ENCODE measurements around the gene GSTT4. TPM values are rescaled to one million over a fixed set of nuclear protein-coding genes. Genes with fewer than 3 reads are reported as not detected.
A peak's percentile ranks its signal among the peaks of the same experiment; 100 is the strongest.
"Not testable (repeated sequence)": the region's sequence is repeated elsewhere in the genome, so short reads cannot be mapped to it uniquely, and the experiment has no call there.

GSTT4 gene
- total RNA-seq, 1 donor = not detected

DNA sequence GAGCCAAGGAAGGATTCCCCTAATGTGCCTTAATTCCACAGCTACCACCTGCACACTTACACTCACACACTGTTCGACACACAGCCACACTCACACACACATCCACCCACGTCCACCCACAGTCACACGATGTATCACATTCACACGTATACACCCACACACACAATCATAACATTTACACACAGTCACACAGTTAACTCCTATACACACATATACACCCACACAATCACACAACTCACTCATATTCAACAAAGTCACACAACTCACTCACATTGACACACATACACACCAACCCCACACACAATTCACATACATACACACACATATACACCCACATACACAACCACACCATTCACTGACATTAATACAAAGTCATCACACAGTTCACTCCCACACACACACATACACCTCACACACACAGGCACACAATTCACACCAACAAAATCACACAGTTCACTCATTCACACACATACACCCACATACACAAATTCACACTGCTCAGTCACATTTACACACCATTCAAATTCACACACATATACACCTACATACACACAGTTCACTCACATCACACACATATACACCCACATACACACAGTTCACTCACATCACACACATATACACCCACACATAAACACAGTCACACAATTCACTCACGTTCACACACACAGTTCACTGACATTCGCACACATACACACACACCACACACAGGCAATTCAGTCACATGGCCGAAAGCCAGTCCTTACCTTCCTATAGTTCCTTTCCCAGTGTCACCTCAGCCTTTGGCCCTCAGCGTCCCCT is 50.9 kb downstream of the GSTT4 start:
- not testable (repeated sequence) for H3K27ac ChIP-seq (ENCODE audit: low read depth, low read length); H3K36me3 ChIP-seq (ENCODE audit: insufficient read depth, low read length); H3K4me3 ChIP-seq (ENCODE audit: insufficient read depth, low read length); H3K4me2 ChIP-seq (ENCODE audit: insufficient read depth, low read length); H2AFZ ChIP-seq (ENCODE audit: low read length); H3K79me2 ChIP-seq (ENCODE audit: insufficient read depth, low read length); H4K20me1 ChIP-seq (ENCODE audit: insufficient read depth, low read length); H3K4me1 ChIP-seq (ENCODE audit: insufficient read depth, low read length); DNase-seq (ENCODE audit: insufficient read length, low spot score, missing footprints); H3K9me3 ChIP-seq (ENCODE audit: low read depth, low read length); H3K27me3 ChIP-seq (ENCODE audit: insufficient read depth, low read length)

DNA sequence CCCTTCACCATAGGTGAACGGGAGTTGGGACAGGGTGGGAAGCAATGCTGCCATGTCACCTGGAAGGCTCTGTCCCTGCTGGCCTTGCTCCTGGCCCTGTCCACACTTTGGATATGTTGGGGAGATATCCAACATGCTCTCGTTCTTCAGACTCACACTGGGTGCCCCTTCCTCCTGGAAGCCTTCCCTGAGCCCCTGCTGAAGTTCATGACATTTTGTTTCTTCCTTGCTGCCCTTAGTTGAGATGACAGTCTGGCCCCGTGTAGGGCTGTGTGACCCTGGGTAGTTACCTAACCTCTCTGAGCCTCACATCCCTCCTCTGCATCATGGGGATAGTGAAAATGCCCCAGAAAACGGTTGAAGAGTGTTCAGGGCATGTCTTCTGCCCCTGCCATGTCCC is 51.8 kb downstream of the GSTT4 start:
- H3K4me1 ChIP-seq (ENCODE audit: insufficient read depth, low read length); H3K4me2 ChIP-seq (ENCODE audit: insufficient read depth, low read length); H3K27ac ChIP-seq (ENCODE audit: low read depth, low read length); H3K27me3 ChIP-seq (ENCODE audit: insufficient read depth, low read length); H2AFZ ChIP-seq (ENCODE audit: low read length); H3K79me2 ChIP-seq (ENCODE audit: insufficient read depth, low read length); H3K4me3 ChIP-seq (ENCODE audit: insufficient read depth, low read length); H4K20me1 ChIP-seq (ENCODE audit: insufficient read depth, low read length); H3K9me3 ChIP-seq (ENCODE audit: low read depth, low read length); DNase-seq (ENCODE audit: insufficient read length, low spot score, missing footprints); H3K36me3 ChIP-seq (ENCODE audit: insufficient read depth, low read length): not testable (repeated sequence)

DNA sequence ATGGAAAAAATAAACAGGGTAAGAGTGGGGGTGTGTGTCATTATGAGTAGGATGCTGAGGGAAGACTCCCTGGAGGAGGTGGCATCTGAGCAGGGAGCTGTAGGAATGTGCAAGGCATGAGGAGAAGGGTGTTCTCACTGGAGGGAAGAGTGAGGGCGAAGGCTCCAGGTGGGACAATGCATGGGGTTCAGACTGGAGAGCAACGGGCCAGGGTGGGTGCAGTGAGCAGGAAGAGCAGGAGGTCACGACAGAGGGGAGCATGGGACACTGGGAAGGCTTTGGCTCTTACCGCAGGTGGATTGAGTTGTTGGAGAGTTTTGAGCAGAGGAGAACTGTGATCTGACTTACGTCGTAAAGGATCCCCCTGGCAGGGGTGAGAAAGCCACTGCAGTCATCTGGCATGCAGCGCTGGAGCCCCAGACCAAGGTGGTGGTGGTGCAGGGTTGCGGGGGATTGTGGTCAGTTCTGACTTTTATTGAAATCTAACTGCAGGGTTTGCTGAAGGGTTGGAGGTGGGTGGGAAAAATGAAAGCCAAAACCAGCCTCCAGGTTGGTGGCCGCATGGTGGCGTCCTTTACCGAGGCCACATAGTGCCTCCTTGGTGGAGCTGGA is 52.4 kb downstream of the GSTT4 start:
- not testable (repeated sequence) for H3K27ac ChIP-seq (ENCODE audit: low read depth, low read length); H3K4me3 ChIP-seq (ENCODE audit: insufficient read depth, low read length); H3K9me3 ChIP-seq (ENCODE audit: low read depth, low read length); H3K36me3 ChIP-seq (ENCODE audit: insufficient read depth, low read length); H3K4me2 ChIP-seq (ENCODE audit: insufficient read depth, low read length); H4K20me1 ChIP-seq (ENCODE audit: insufficient read depth, low read length); H3K27me3 ChIP-seq (ENCODE audit: insufficient read depth, low read length); H3K79me2 ChIP-seq (ENCODE audit: insufficient read depth, low read length); H3K4me1 ChIP-seq (ENCODE audit: insufficient read depth, low read length); DNase-seq (ENCODE audit: insufficient read length, low spot score, missing footprints); H2AFZ ChIP-seq (ENCODE audit: low read length)

DNA sequence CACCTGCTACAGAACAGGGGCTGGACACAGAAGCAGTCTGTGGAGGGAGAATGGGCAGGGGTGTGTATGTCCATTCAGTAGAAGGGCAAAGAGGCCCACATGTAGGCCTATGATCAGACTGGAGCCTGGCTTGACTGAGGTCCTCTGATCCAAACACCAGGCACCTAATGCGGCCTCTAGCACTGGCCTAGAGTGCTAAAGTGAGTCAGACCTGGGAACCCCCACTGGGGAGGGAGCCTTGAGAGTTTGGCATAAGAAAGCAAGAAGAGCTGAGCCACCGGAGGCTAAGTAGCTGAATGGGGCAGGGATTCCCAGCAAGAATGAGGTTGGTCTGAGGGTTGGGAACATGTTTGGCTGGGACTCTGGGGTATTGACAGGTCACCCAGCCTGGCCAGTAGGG is 53.9 kb downstream of the GSTT4 start:
- not testable (repeated sequence) for H3K4me3 ChIP-seq (ENCODE audit: insufficient read depth, low read length); H2AFZ ChIP-seq (ENCODE audit: low read length)
- peak; percentile 75 for DNase-seq (ENCODE audit: insufficient read length, low spot score, missing footprints)

GRCh38 chr22:23949764-23950163 is 55.5 kb downstream of the GSTT4 start:
- not testable (repeated sequence) for H3K4me3 ChIP-seq (ENCODE audit: insufficient read depth, low read length); H3K9me3 ChIP-seq (ENCODE audit: low read depth, low read length); H3K27ac ChIP-seq (ENCODE audit: low read depth, low read length); H3K27me3 ChIP-seq (ENCODE audit: insufficient read depth, low read length); H2AFZ ChIP-seq (ENCODE audit: low read length); H3K4me1 ChIP-seq (ENCODE audit: insufficient read depth, low read length); H3K79me2 ChIP-seq (ENCODE audit: insufficient read depth, low read length); DNase-seq (ENCODE audit: insufficient read length, low spot score, missing footprints); H3K36me3 ChIP-seq (ENCODE audit: insufficient read depth, low read length); H4K20me1 ChIP-seq (ENCODE audit: insufficient read depth, low read length); H3K4me2 ChIP-seq (ENCODE audit: insufficient read depth, low read length)

More for the DNA sequence above, 53.9 kb downstream of the GSTT4 start:
- not testable (repeated sequence) for H3K36me3 ChIP-seq (ENCODE audit: insufficient read depth, low read length); H3K27me3 ChIP-seq (ENCODE audit: insufficient read depth, low read length); H3K79me2 ChIP-seq (ENCODE audit: insufficient read depth, low read length); H4K20me1 ChIP-seq (ENCODE audit: insufficient read depth, low read length); H3K4me1 ChIP-seq (ENCODE audit: insufficient read depth, low read length); H3K27ac ChIP-seq (ENCODE audit: low read depth, low read length); H3K9me3 ChIP-seq (ENCODE audit: low read depth, low read length); H3K4me2 ChIP-seq (ENCODE audit: insufficient read depth, low read length)

Other genes with a start within 250 kb of the GSTT4 start
- 0.72 and 0.88 TPM in 2 replicates for gene C22orf15, start 242.5 kb downstream of the GSTT4 start, total RNA-seq
- 0.88 and 1.1 TPM in 2 replicates for gene CHCHD10, start 237.5 kb downstream of the GSTT4 start, total RNA-seq
- gene MMP11, start 232.6 kb downstream of the GSTT4 start, total RNA-seq = 23.5 and 41.3 TPM in 2 replicates
- gene SMARCB1, start 218.5 kb downstream of the GSTT4 start, total RNA-seq = 49.2 and 51.3 TPM in 2 replicates
- 0.36 and 0.59 TPM in 2 replicates for gene DERL3, start 166.4 kb downstream of the GSTT4 start, total RNA-seq
- gene SLC2A11, start 147.6 kb downstream of the GSTT4 start, total RNA-seq = 14.1 and 20.9 TPM in 2 replicates
- 123 and 131 TPM in 2 replicates for gene MIF, start 111.1 kb downstream of the GSTT4 start, total RNA-seq
- 2.4 and 13.8 TPM in 2 replicates for gene GSTT2B, start 44.3 kb downstream of the GSTT4 start, total RNA-seq
- gene DDTL, start 38.6 kb downstream of the GSTT4 start, total RNA-seq = 1.8 TPM in 2 replicates
- 80.3 and 83.4 TPM in 2 replicates for gene DDT, start 31.0 kb downstream of the GSTT4 start, total RNA-seq
- gene GSTT2, start 25.3 kb downstream of the GSTT4 start, total RNA-seq = 0.59 and 1.1 TPM in 2 replicates
- 45.4 and 46.3 TPM in 2 replicates for gene CABIN1, start 5.9 kb upstream of the GSTT4 start, total RNA-seq
- gene SUSD2, start 176.0 kb upstream of the GSTT4 start, total RNA-seq = 0.72 and 2.4 TPM in 2 replicates
- gene GGT5, start 239.6 kb upstream of the GSTT4 start, total RNA-seq = 7.2 and 16.2 TPM in 2 replicates

Measured in osteoblast (primary cell).